Measurements from ENCODE around the gene PAX4.
A peak's percentile ranks its signal among the peaks of the same experiment; 100 is the strongest.

The PAX4 gene

GRCh38 chr7:127588697-127589482 lies 29.1 kb downstream of the PAX4 start:
- DNase-seq (ENCODE audit: extremely low read depth, low read depth), result peak; percentile 19
- H3K4me3 ChIP-seq (replicated peaks; ENCODE audit: low read depth, low read length), result peak overlapping the region; percentile 90
- TF ChIP-seq CTCF (IDR thresholded peaks at IDR 0.05; ENCODE audit: low read depth, low read length, missing control alignments), result peak; percentile 65

DNA sequence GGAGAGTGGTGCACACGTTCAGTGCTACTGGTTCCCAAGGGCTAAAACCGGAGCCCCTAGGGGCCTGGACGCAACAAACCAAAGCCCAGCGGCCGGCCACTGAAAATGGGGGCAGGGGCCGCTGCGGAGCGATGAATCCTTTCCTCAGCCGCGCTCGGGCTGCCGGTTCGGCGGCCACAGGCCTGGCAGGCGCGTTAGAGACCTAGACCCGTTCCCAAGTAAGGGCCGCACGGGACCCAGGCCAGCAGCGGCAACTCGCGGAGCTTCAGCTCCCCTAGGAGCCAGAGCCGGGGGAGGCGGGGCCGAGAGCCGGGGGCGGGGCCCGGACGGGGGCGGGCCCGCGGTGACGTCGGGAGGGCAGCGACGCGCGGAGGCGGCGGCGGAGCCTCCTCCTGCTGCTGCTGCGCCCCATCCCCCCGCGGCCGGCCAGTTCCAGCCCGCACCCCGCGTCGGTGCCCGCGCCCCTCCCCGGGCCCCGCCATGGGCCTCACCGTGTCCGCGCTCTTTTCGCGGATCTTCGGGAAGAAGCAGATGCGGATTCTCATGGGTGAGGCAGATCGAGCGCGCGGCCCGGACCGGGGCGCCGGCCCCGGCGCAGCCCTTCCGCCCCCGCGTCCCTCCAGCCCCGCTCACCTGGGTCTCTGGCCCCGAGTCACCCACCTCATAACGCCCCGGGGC lies 29.8 kb downstream of the PAX4 start, which contains the start of gene ARF5:
TSS of gene ARF5 (plus strand) at position 393 of the 678 bp plus-strand sequence. CDS start at position 481, 88 bp downstream.
- TF ChIP-seq CTCF (IDR thresholded peaks at IDR 0.05; ENCODE audit: low read depth, low read length, missing control alignments), result no peak
- H3K4me3 ChIP-seq (replicated peaks; ENCODE audit: low read depth, low read length), result peak within 1 kb of the TSS; percentile 90
- DNase-seq (ENCODE audit: extremely low read depth, low read depth), result no peak

DNA sequence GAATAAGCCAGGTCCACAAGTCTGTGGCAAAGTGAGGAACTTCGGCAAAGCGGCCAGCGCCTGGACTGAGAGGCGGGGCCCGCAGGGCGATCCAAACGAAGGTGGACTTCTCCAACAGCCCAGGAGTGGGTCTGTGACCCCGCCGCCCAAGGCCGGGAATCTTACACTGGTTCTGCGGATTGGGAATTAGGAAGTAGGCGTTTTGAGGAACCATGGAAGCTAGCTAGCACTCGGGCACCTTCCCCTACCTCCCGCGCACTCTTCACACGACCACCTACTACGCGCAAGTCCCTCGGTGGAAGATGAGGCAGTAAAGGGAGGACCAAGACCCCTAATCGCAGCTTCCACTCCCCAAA lies 30.3 kb downstream of the PAX4 start:
- H3K4me3 ChIP-seq (replicated peaks; ENCODE audit: low read depth, low read length), result peak overlapping the region; percentile 90
- TF ChIP-seq CTCF (IDR thresholded peaks at IDR 0.05; ENCODE audit: low read depth, low read length, missing control alignments), result no peak
- DNase-seq (ENCODE audit: extremely low read depth, low read depth), result no peak

- H3K4me3 ChIP-seq (replicated peaks; ENCODE audit: low read depth, low read length), result no peak overlapping the region
- no peak for DNase-seq (ENCODE audit: extremely low read depth, low read depth)
- no peak for TF ChIP-seq CTCF (IDR thresholded peaks at IDR 0.05; ENCODE audit: low read depth, low read length, missing control alignments)
Observed at GRCh38 chr7:127586346-127586745, 31.6 kb downstream of the PAX4 start.

GRCh38 chr7:127585044-127585953 lies 32.6 kb downstream of the PAX4 start, which contains the start of gene GCC1:
GCC1 (minus strand) TSS chr7:127585596; CDS start chr7:127585182, 414 bp downstream.
- TF ChIP-seq CTCF (IDR thresholded peaks at IDR 0.05; ENCODE audit: low read depth, low read length, missing control alignments), result no peak
- peak; percentile 43 for DNase-seq (ENCODE audit: extremely low read depth, low read depth)
- peak within 1 kb of the TSS; percentile 90 for H3K4me3 ChIP-seq (replicated peaks; ENCODE audit: low read depth, low read length)

DNA sequence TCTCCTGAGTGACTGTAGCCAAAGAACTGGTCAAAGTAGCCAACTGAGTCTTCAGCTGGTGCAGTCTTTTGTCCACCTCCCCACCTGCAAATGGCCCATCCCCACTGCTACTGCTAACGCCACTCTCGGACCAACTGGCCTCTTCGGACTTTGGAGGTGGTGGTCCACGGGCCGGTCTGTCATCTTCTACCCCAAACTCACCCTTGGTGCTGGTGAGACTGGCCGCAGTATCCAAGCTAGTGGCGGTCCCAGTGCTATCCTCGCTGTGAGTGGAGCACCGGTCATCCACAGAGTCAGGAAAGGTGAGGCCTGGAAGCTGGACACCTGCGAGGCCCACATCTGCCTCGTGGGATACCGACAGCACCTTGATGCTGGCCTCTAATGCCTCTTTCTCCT lies 33.3 kb downstream of the PAX4 start:
- H3K4me3 ChIP-seq (replicated peaks; ENCODE audit: low read depth, low read length), result peak overlapping the region; percentile 90
- TF ChIP-seq CTCF (IDR thresholded peaks at IDR 0.05; ENCODE audit: low read depth, low read length, missing control alignments), result no peak
- DNase-seq (ENCODE audit: extremely low read depth, low read depth), result no peak
